ENCODE measurements around the gene MOB2. TPM values are rescaled to one million over a fixed set of nuclear protein-coding genes. Genes with fewer than 3 reads are reported as not detected.

MOB2 gene
- polyA plus RNA-seq, 3 donors = 22.1 to 44.1 (median 22.5) TPM

GRCh38 chr11:1503708-1504104 lies 17.1 kb upstream of the MOB2 start:
- no peak for DNase-seq
- no peak overlapping the region for H2AFZ ChIP-seq (ENCODE audit: insufficient read depth, low read depth, low read length, poor library complexity, severe bottlenecking)
- no peak overlapping the region for H3K9ac ChIP-seq (ENCODE audit: insufficient read depth, low read length, poor library complexity, severe bottlenecking)
- TF ChIP-seq CTCF (IDR thresholded peaks at IDR 0.05) = no peak
- no peak overlapping the region for H3K4me3 Mint-ChIP-seq
- no peaks in the 10 kb centered on the region for H3K9me3 ChIP-seq (replicated peaks in 1 of 2; ENCODE audit: control insufficient read depth in 1 of 2, insufficient read depth in 1 of 2, low read length in 2 of 2)
- H3K79me2 ChIP-seq (ENCODE audit: insufficient read depth, low read length) = peaks cover 80% of the 10 kb centered on the region
- H3K4me3 ChIP-seq (replicated peaks in 1 of 3; ENCODE audit: low read depth in 2 of 3, low read length in 3 of 3) = no peak overlapping the region
- no peaks in the 10 kb centered on the region for H3K4me1 ChIP-seq (ENCODE audit: control insufficient read depth in 1 of 2, insufficient read depth in 2 of 2, low read length in 2 of 2)
- peak overlapping the region in 1 of 7 donors; percentile 40 for H3K27ac Mint-ChIP-seq
- peaks cover 15 to 32% of the 10 kb centered on the region in 2 donors for H3K36me3 Mint-ChIP-seq
- H3K27me3 Mint-ChIP-seq (ENCODE audit: low read depth in 3 of 3) = peaks cover 0 to 6% (median 2%) of the 10 kb centered on the region in 3 donors
- H3K9me3 Mint-ChIP-seq = peaks cover 0 to 9% (median 1%) of the 10 kb centered on the region in 7 donors
- H4K20me1 ChIP-seq (ENCODE audit: insufficient read depth, low read length) = peaks cover 100% of the 10 kb centered on the region
- 91% methylated on average over 14 of the region's 14 CpGs for whole genome bisulfite sequencing (ENCODE audit: insufficient coverage)
- intact Hi-C loops (cut with micrococcal nuclease) = no loop called here
- H3K27me3 ChIP-seq (ENCODE audit: control insufficient read depth in 2 of 2, insufficient read depth in 2 of 2, low read length in 2 of 2) = no peaks in the 10 kb centered on the region
- no peak overlapping the region for H3K4me2 ChIP-seq (replicated peaks; ENCODE audit: extremely low read depth, low read length, poor library complexity, severe bottlenecking)
- H3K27ac ChIP-seq (ENCODE audit: low read depth in 1 of 2, low read length in 2 of 2) = no peak overlapping the region
- peaks cover 10% of the 10 kb centered on the region for H3K4me1 Mint-ChIP-seq
- H3K36me3 ChIP-seq (replicated peaks in 1 of 2; ENCODE audit: control insufficient read depth in 1 of 2, insufficient read depth in 2 of 2, low read length in 2 of 2) = peaks cover 6 to 25% of the 10 kb centered on the region in 2 donors

- no peak overlapping the region for H3K4me2 ChIP-seq (replicated peaks; ENCODE audit: extremely low read depth, low read length, poor library complexity, severe bottlenecking)
- peaks cover 6 to 25% of the 10 kb centered on the region in 2 donors for H3K36me3 ChIP-seq (replicated peaks in 1 of 2; ENCODE audit: control insufficient read depth in 1 of 2, insufficient read depth in 2 of 2, low read length in 2 of 2)
- TF ChIP-seq CTCF (IDR thresholded peaks at IDR 0.05) = no peak
- H3K4me3 ChIP-seq (replicated peaks in 1 of 3; ENCODE audit: low read depth in 2 of 3, low read length in 3 of 3) = no peak overlapping the region
- no peaks in the 10 kb centered on the region for H3K9me3 ChIP-seq (replicated peaks in 1 of 2; ENCODE audit: control insufficient read depth in 1 of 2, insufficient read depth in 1 of 2, low read length in 2 of 2)
- Mint-ChIP-seq H3K4me1 (peaks cover 12% of the 10 kb centered on the region), H3K4me3 (no peak overlapping the region), H3K27me3 (ENCODE audit: low read depth in 3 of 3) (peaks cover 0 to 6% (median 2%) of the 10 kb centered on the region in 3 donors), H3K36me3 (peaks cover 19 to 37% of the 10 kb centered on the region in 2 donors), H3K9me3 (peaks cover 0 to 9% (median 1%) of the 10 kb centered on the region in 7 donors), H3K27ac (peak overlapping the region in 1 of 7 donors; percentile 40)
- no peaks in the 10 kb centered on the region for H3K4me1 ChIP-seq (ENCODE audit: control insufficient read depth in 1 of 2, insufficient read depth in 2 of 2, low read length in 2 of 2)
- H3K27ac ChIP-seq (ENCODE audit: low read depth in 1 of 2, low read length in 2 of 2) = no peak overlapping the region
- intact Hi-C loops (cut with micrococcal nuclease) = no loop called here
- peaks cover 100% of the 10 kb centered on the region for H4K20me1 ChIP-seq (ENCODE audit: insufficient read depth, low read length)
- H3K79me2 ChIP-seq (ENCODE audit: insufficient read depth, low read length) = peaks cover 80% of the 10 kb centered on the region
- DNase-seq = no peak
- H2AFZ ChIP-seq (ENCODE audit: insufficient read depth, low read depth, low read length, poor library complexity, severe bottlenecking) = no peak overlapping the region
- 95% methylated on average over 16 of the region's 20 CpGs for WGBS (ENCODE audit: insufficient coverage)
- H3K27me3 ChIP-seq (ENCODE audit: control insufficient read depth in 2 of 2, insufficient read depth in 2 of 2, low read length in 2 of 2) = no peaks in the 10 kb centered on the region
- no peak overlapping the region for H3K9ac ChIP-seq (ENCODE audit: insufficient read depth, low read length, poor library complexity, severe bottlenecking)
Measured at GRCh38 chr11:1502954-1503707, 16.6 kb upstream of the MOB2 start.

Data from CD14-positive monocyte (primary cell).